Keratinocyte (primary cell): ENCODE data around the gene RIC3. TPM values are rescaled to one million over a fixed set of nuclear protein-coding genes. Genes with fewer than 3 reads are reported as not detected.

Experiments
- DNase-seq: peaks from one replicate; pipeline ENCODE4 v3.0.0-alpha.2; 2011; ENCODE audit warnings: low read depth, missing footprints, low spot score
- FAIRE-seq: peaks from 2 replicates; lab custom pipeline; 2011; peaks lifted over from hg19 to GRCh38; lab: Jason Lieb, UNC
- H2AFZ ChIP-seq: 2 replicates; pipeline ENCODE4 v1.6.0; 2012; ENCODE audit warnings: low read length, control low read depth, inconsistent platforms; ENCODE audit not compliant: control insufficient read depth
- H3K27ac ChIP-seq: 2 replicates; pipeline ENCODE4 v1.5.1; 2011; ENCODE audit warnings: low read length; ENCODE audit not compliant: control insufficient read depth, insufficient read depth
- H3K27me3 ChIP-seq: 3 replicates; pipeline ENCODE4 v1.6.0; 2011; ENCODE audit warnings: low read length; ENCODE audit not compliant: control insufficient read depth, insufficient read depth; ENCODE audit errors: extremely low read depth
- H3K36me3 ChIP-seq, 2 experiments: 2 replicates in 1 of 2; 3 replicates in 1 of 2; pipeline ENCODE4 v1.5.1; 2011; ENCODE audit warnings: low read length in 2 of 2, mild to moderate bottlenecking in 1 of 2; ENCODE audit not compliant: control insufficient read depth in 2 of 2, insufficient read depth in 2 of 2; ENCODE audit errors: extremely low read depth in 1 of 2
- H3K4me1 ChIP-seq: 3 replicates; pipeline ENCODE4 v1.5.1; 2011; ENCODE audit warnings: low read length; ENCODE audit not compliant: control insufficient read depth, insufficient read depth; ENCODE audit errors: extremely low read depth
- H3K4me2 ChIP-seq: 3 replicates; pipeline ENCODE4 v1.6.0; 2011; ENCODE audit warnings: low read depth, low read length; ENCODE audit not compliant: control insufficient read depth, insufficient read depth; ENCODE audit errors: extremely low read depth
- H3K4me3 ChIP-seq, 3 experiments: fragments of 200-600 bp in 1 of 3; sonication (generic) in 1 of 3; 2 replicates in 2 of 3; 3 replicates in 1 of 3; pipeline ENCODE4 v1.5.1; 2011 to 2016; ENCODE audit warnings: low read length in 3 of 3, mild to moderate bottlenecking in 3 of 3, control low read depth in 2 of 3, inconsistent platforms in 1 of 3, low read depth in 1 of 3, mixed read lengths in 1 of 3, mixed run types in 1 of 3, moderate library complexity in 1 of 3; ENCODE audit not compliant: control insufficient read depth in 2 of 3, insufficient read depth in 2 of 3; ENCODE audit errors: extremely low read depth in 1 of 3
- H3K79me2 ChIP-seq: 2 replicates; pipeline ENCODE4 v1.6.0; 2012; ENCODE audit warnings: low read length; ENCODE audit not compliant: control insufficient read depth, insufficient read depth
- H3K9ac ChIP-seq: 3 replicates; pipeline ENCODE4 v1.6.0; 2011; ENCODE audit warnings: low read length; ENCODE audit not compliant: control insufficient read depth, insufficient read depth; ENCODE audit errors: extremely low read depth
- H3K9me1 ChIP-seq: 3 replicates; pipeline ENCODE4 v1.6.0; 2011; ENCODE audit warnings: low read length; ENCODE audit not compliant: control insufficient read depth, insufficient read depth; ENCODE audit errors: extremely low read depth
- H3K9me3 ChIP-seq: 2 replicates; pipeline ENCODE4 v1.5.1; 2012; ENCODE audit warnings: low read depth, low read length; ENCODE audit not compliant: control insufficient read depth
- H4K20me1 ChIP-seq: 3 replicates; pipeline ENCODE4 v1.6.0; 2011; ENCODE audit warnings: low read length; ENCODE audit not compliant: control insufficient read depth, insufficient read depth; ENCODE audit errors: extremely low read depth
- CTCF ChIP-seq, 3 experiments: IDR thresholded peaks in 1 of 3; conservative IDR thresholded peaks in 1 of 3; optimal IDR thresholded peaks in 1 of 3; 2 replicates in 2 of 3; 3 replicates in 1 of 3; pipeline versions ENCODE3 to v1.5.1; 2011; ENCODE audit warnings: low read length in 3 of 3, mild to moderate bottlenecking in 3 of 3, moderate library complexity in 2 of 3, control low read depth in 1 of 3, inconsistent platforms in 1 of 3; ENCODE audit not compliant: insufficient read depth in 2 of 3; ENCODE audit errors: extremely low read depth in 1 of 3
- EZH2 ChIP-seq: IDR thresholded peaks from one replicate; pipeline ENCODE4 v1.6.1; 2012; ENCODE audit warnings: inconsistent platforms, mild to moderate bottlenecking, low read length, moderate library complexity
- dilution Hi-C: fragments of 300-500 bp; cut with MboI; formaldehyde crosslinking; loops from one replicate; pipeline ENCODE4 v1.7.0; 2020; ENCODE audit warnings: low sequenced_read_pairs; ENCODE audit not compliant: extremely low pct_ligation_motif_present
- polyA plus RNA-seq, 5 experiments: library from polyadenylated mRNA; depleted of rRNA in 3 of 5; stranded (reverse) in 3 of 5; stranded (forward) in 1 of 5; unstranded in 1 of 5; fragments of >200 nt; gene quantifications; 1 replicate in 1 of 5; 2 replicates in 3 of 5; 3 replicates in 1 of 5; pipeline versions ENCODE4 v1.2.1 to v1.2.3, GENCODE V29; 2011 to 2012; ENCODE audit warnings: missing spikeins in 2 of 5, low read depth in 1 of 5, low replicate concordance in 1 of 5

RIC3 gene
- polyA plus RNA-seq, 1 donor (not counting 4 experiments of a cell fraction or from before 2014, with no cell fraction given) = 2.5 TPM

GRCh38 chr11:8093931-8094575 is 74.8 kb downstream of the RIC3 start:
- Histone ChIP-seq H4K20me1 (no peaks in the 10 kb centered on the region), H3K9me1 (no peaks in the 10 kb centered on the region), H3K4me2 (no peak overlapping the region), H3K79me2 (no peaks in the 10 kb centered on the region), H3K27me3 (no peaks in the 10 kb centered on the region), H3K4me3 (no peak overlapping the region), H3K9ac (no peak overlapping the region), H3K36me3 (no peaks in the 10 kb centered on the region), H3K9me3 (no peaks in the 10 kb centered on the region), H2AFZ (no peak overlapping the region), H3K4me1 (peaks cover 9% of the 10 kb centered on the region), H3K27ac (no peak overlapping the region)
- no peak for FAIRE-seq
- DNase-seq = no peak
- no peak for TF ChIP-seq EZH2
- TF ChIP-seq CTCF (optimal IDR thresholded peaks at IDR 0.05 in 1 of 3, IDR thresholded peaks at IDR 0.05 in 1 of 3, conservative IDR thresholded peaks at IDR 0.05 in 1 of 3; ENCODE audit: extremely low read depth in 1 of 3, insufficient read depth in 2 of 3, low read length in 3 of 3) = no peak
- dilution Hi-C loops = no loop called here

GRCh38 chr11:8092587-8093424 is 76.0 kb downstream of the RIC3 start:
- H3K4me1 ChIP-seq = peaks cover 5% of the 10 kb centered on the region
- H3K9ac ChIP-seq = no peak overlapping the region
- no peak overlapping the region for H3K4me2 ChIP-seq
- no peak overlapping the region for H3K27ac ChIP-seq
- no peaks in the 10 kb centered on the region for H3K27me3 ChIP-seq
- H3K4me3 ChIP-seq = no peak overlapping the region
- H3K79me2 ChIP-seq = no peaks in the 10 kb centered on the region
- TF ChIP-seq EZH2 = no peak
- peak; percentile 79 to 83 (median 79) for TF ChIP-seq CTCF (optimal IDR thresholded peaks at IDR 0.05 in 1 of 3, IDR thresholded peaks at IDR 0.05 in 1 of 3, conservative IDR thresholded peaks at IDR 0.05 in 1 of 3; ENCODE audit: extremely low read depth in 1 of 3, insufficient read depth in 2 of 3, low read length in 3 of 3)
- dilution Hi-C loops = no loop called here
- H3K9me1 ChIP-seq = no peaks in the 10 kb centered on the region
- FAIRE-seq = no peak
- H3K9me3 ChIP-seq = no peaks in the 10 kb centered on the region
- H4K20me1 ChIP-seq = no peaks in the 10 kb centered on the region
- H3K36me3 ChIP-seq = no peaks in the 10 kb centered on the region
- no peak overlapping the region for H2AFZ ChIP-seq
- DNase-seq = peak; percentile 46
